ENCODE data around the gene EFCAB13. TPM values are rescaled to one million over a fixed set of nuclear protein-coding genes. Genes with fewer than 3 reads are reported as not detected.

Gene EFCAB13
- total and polyA plus RNA-seq, 2 of the 4 experiments (the other 2 are of a cell fraction): 0.77 to 1.4 TPM

DNA sequence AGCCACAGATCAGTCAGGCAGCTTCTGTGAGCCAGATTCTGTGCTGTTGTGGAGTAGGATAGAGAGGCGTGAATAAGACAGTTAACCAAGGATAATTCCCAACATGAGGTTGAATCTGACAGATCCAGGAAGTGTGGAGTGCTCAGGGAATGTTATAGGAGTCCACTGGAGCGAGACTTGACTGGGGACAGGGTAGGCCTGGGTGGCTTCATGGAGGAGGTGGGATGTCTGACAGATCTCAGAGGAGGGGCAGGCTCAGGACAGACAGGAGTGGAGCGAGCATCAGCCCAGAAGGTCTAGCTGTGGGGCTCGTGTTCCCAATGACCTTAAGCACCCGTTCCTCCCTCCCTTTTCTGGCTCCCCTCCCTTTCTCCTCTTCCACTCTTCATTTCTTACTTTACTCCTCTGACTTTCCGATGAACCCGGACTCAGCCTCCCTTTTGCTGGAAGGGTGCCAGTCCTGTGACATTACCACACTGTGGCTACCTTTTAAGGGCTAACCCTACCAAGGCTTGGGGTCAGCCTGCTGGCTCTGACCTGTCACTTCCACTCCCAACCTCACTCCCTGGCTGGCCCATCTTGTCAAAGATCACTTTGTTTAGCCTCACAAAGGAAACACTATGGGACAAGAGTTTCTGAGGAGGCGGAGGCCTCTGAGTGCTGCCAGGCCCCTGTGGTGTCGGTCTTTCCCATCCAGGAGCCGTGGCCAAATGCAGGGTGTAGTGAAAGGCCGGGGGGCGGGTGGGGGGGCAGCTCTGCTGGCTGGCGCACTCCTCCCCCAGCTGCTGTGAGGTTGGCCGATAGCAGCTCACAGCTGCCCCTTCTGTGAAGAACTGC lies 28.5 kb upstream of the EFCAB13 start:
- Histone ChIP-seq H2AK5ac (ENCODE audit: low read depth, low read length) (peak overlapping the region; percentile 98), H3K79me1 (ENCODE audit: low read depth in 1 of 2, low read length in 2 of 2) (peaks cover 4 to 11% of the 10 kb centered on the region in 2 experiments; a peak in 3 of 4 replicates), H3K9me3 (ENCODE audit: control insufficient read depth, insufficient read depth, low read length) (no peaks in the 10 kb centered on the region), H3K27me3 (ENCODE audit: control insufficient read depth, insufficient read depth, low read length) (no peaks in the 10 kb centered on the region), H2BK15ac (ENCODE audit: low read depth, low read length) (peak overlapping the region; percentile 95; the same call in 2 of the 3 replicates), H3K18ac (ENCODE audit: low read depth, low read length) (peak overlapping the region; percentile 58), H2BK5ac (ENCODE audit: low read depth, low read length, poor library complexity, severe bottlenecking) (peak overlapping the region; percentile 57), H3K4me1 (ENCODE audit: control insufficient read depth, insufficient read depth, low read length) (peaks cover 8% of the 10 kb centered on the region), H4K91ac (ENCODE audit: insufficient read depth, low read depth, low read length) (peak overlapping the region; percentile 84; the same call in 1 of the 2 replicates), H3K4me2 (ENCODE audit: low read depth, low read length) (no peak overlapping the region), H3K9me1 (ENCODE audit: insufficient read depth, low read length) (peaks cover 24% of the 10 kb centered on the region), H3K4ac (ENCODE audit: low read depth, low read length) (peak overlapping the region; percentile 78), H3K9ac (ENCODE audit: low read depth, low read length) (no peak overlapping the region), H3K14ac (replicated peaks; ENCODE audit: low read depth, low read length) (peak overlapping the region; percentile 21; the same call in 1 of the 2 replicates), H2AFZ (replicated peaks; ENCODE audit: low read length, poor library complexity) (no peak overlapping the region), H3K36me3 (ENCODE audit: control insufficient read depth, insufficient read depth, low read length) (peaks cover 44% of the 10 kb centered on the region), H4K5ac (ENCODE audit: low read depth, low read length) (peak overlapping the region; percentile 45), H3K56ac (ENCODE audit: extremely low read depth, insufficient read depth, low read length) (no peak overlapping the region), H3K4me3 (ENCODE audit: insufficient read depth, low read depth, low read length) (no peak overlapping the region), H4K20me1 (ENCODE audit: insufficient read depth, low read length) (no peaks in the 10 kb centered on the region), H4K8ac (ENCODE audit: low read depth in 2 of 2, low read length in 2 of 2) (peak overlapping the region; percentile 65 to 76; a peak in 2 of 4 replicates), H2BK120ac (ENCODE audit: low read depth, low read length) (peak overlapping the region; percentile 79), H2AK9ac (replicated peaks; ENCODE audit: low read depth, low read length, poor library complexity) (peak overlapping the region; percentile 3), H3K27ac (ENCODE audit: insufficient read depth, low read length) (no peak overlapping the region), H2BK20ac (ENCODE audit: low read depth, low read length) (peak overlapping the region; percentile 86), H3K23ac (ENCODE audit: low read depth, low read length) (peak overlapping the region; percentile 6; the same call in 1 of the 2 replicates)
- no peak for TF ChIP-seq BHLHE40 (IDR thresholded peaks at IDR 0.05; ENCODE audit: low read depth, low read length)
- TF ChIP-seq MAZ (IDR thresholded peaks at IDR 0.05; ENCODE audit: borderline replicate concordance, low read depth, low read length): no peak
- no peak for TF ChIP-seq CHD1 (IDR thresholded peaks at IDR 0.05; ENCODE audit: low read depth, low read length)
- TF ChIP-seq, protein P1, sequence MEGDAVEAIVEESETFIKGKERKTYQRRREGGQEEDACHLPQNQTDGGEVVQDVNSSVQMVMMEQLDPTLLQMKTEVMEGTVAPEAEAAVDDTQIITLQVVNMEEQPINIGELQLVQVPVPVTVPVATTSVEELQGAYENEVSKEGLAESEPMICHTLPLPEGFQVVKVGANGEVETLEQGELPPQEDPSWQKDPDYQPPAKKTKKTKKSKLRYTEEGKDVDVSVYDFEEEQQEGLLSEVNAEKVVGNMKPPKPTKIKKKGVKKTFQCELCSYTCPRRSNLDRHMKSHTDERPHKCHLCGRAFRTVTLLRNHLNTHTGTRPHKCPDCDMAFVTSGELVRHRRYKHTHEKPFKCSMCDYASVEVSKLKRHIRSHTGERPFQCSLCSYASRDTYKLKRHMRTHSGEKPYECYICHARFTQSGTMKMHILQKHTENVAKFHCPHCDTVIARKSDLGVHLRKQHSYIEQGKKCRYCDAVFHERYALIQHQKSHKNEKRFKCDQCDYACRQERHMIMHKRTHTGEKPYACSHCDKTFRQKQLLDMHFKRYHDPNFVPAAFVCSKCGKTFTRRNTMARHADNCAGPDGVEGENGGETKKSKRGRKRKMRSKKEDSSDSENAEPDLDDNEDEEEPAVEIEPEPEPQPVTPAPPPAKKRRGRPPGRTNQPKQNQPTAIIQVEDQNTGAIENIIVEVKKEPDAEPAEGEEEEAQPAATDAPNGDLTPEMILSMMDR (conservative IDR thresholded peaks at IDR 0.05; ENCODE audit: low read depth, low read length): no peak
- no peak for TF ChIP-seq RFX5 (IDR thresholded peaks at IDR 0.05; ENCODE audit: low read depth, low read length)
- TF ChIP-seq RAD21 (IDR thresholded peaks at IDR 0.05; ENCODE audit: low read length): no peak
- no peak for TF ChIP-seq RCOR1 (IDR thresholded peaks at IDR 0.05; ENCODE audit: insufficient replicate concordance, low read length)
- no peak for TF ChIP-seq MAFK (IDR thresholded peaks at IDR 0.05; ENCODE audit: low read depth, low read length)
- TF ChIP-seq, protein P2, sequence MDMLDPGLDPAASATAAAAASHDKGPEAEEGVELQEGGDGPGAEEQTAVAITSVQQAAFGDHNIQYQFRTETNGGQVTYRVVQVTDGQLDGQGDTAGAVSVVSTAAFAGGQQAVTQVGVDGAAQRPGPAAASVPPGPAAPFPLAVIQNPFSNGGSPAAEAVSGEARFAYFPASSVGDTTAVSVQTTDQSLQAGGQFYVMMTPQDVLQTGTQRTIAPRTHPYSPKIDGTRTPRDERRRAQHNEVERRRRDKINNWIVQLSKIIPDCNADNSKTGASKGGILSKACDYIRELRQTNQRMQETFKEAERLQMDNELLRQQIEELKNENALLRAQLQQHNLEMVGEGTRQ (IDR thresholded peaks at IDR 0.05; ENCODE audit: low read depth, low read length): no peak
- no peak for TF ChIP-seq MXI1 (IDR thresholded peaks at IDR 0.05; ENCODE audit: borderline replicate concordance, low read depth, low read length)
- ChIA-PET CTCF (no interaction called here), POLR2A (ENCODE audit: unreplicated experiment) (no interaction called here)
- 73% methylated on average over 7 of the region's 14 CpGs; no CpG with 5 or more reads in 1 of the 2 experiments for whole genome bisulfite sequencing, 2 experiments (ENCODE audit: extremely low coverage in 2 of 2, insufficient read length in 1 of 2)
- in situ Hi-C loops (cut with MboI; ENCODE audit: low sequenced_read_pairs) (no loop called here), intact Hi-C loops (cut with micrococcal nuclease) (loop anchor here (2.0 kb wide), 1 partner anchor 28 kb away; no protein-coding TSS in a partner anchor), dilution Hi-C loops (cut with HindIII; ENCODE audit: low sequenced_read_pairs, unreplicated experiment) (no loop called here)
- no peak for ATAC-seq (ENCODE audit: low read depth)
- no peak for DNase-seq
- no TSS peak for BruUV-seq (replicated peaks)

Measured in IMR-90 (cell line).